Ureter (tissue), 1 donor: ENCODE results near the gene CELA2B. TPM values are rescaled to one million over a fixed set of nuclear protein-coding genes. Genes with fewer than 3 reads are reported as not detected.
"Not testable (repeated sequence)": the region's sequence is repeated elsewhere in the genome, so short reads cannot be mapped to it uniquely, and the experiment has no call there.

Experiments used
- DNase-seq: peaks from one replicate; pipeline ENCODE4 v3.0.0-alpha.2; 2020; ENCODE audit warnings: low spot score
- total RNA-seq: library from RNA; stranded (reverse); gene quantifications from one replicate; pipeline ENCODE4 v1.2.4, GENCODE V29; 2023
- donor health status: DM: yes; HTN: yes; CAD: no.

CELA2B gene
- total RNA-seq, 1 donor from 2014 or later: not detected

DNA sequence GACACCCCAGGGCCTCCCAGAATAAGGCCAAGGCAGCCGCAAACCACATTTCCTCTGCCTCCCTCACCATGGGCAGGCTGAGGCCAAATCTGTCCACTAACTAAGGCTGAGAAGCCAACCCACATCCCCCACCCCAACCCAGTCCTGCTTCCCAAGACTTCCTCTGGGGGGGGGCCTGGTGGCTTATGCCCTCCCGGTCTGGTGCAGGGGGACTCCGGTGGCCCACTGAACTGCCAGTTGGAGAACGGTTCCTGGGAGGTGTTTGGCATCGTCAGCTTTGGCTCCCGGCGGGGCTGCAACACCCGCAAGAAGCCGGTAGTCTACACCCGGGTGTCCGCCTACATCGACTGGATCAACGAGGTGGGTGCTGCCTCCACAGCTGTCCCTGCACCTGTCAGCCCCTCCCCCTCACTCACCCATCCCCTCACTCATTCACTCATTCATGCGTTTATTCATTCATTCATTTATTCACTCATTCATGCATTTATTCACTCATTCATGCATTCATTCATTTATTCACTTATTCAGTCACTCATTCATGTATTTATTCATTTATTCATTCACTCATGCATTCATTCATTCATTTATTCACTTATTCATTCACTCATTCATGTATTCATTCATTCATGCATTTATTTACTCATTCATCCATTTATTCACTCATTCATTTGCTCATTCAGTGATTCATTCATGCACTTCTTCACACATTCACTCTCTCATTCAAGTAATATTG, 30.3 kb upstream of the CELA2B start:
- DNase-seq: no peak

DNA sequence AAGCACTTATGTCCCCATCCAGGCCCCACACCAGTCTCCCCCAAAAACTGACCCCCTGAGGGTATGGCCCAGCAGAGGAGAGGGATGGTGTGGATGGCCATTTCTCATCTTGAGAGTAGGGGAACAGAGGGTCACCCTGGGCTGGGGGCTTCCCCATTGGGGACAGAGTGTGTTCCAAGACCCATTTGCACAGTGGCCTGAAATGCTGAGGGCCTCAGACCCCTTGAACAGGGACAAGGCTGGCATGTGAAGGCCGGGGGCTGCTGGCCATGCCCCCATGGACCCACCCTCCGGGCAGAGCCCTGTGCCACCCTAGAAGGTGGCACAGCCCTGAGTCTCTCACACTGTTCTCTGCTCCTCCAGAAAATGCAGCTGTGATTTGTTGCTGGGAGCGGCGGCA, 29.7 kb upstream of the CELA2B start:
- no peak for DNase-seq

DNA sequence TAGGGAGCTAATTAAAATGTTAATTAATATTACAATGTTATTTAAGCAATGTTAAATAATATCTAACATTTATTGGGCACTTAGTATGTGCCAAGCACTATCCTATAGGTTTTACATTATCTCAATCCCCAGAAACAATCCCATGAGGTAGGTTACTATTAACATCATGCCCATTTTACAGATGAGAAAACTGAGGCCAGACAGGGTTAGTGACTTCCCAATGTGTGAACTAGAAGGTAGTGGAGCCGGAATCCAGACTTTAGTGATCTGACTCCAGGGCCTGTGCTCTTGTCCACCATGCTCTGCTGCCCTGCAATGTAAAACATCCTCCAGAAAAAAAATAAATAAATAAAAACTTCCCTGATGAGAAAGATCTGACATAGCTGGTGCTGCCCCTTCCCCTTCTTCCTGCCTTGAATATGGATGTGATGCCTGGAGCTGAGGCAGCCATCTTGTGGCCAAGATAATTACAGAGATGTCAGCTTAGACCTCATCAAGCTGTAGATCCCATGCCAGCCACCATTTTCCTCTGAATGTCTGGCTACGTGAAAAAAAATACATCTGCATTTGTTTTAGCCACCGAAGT, 26.9 kb upstream of the CELA2B start:
- no peak for DNase-seq

DNA sequence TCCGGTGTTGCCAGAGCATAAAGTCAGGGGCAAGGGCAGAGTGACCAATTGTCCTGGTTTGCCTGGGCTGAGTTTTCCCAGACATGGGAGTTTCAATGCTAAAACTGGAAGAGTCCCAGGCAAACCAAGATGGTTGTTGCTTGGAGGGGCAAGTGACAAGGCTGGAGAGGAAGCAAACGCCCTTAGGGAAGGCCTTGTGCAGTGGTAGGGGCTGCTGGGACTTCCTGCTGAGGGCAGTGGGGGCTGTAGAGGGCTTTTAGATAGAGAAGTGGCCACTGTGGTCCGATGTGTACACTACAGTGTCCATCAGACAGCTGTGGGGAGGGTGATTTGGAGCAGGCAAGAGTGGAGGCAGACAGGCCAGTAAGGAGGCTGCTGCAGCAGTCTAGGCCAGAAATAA, 26.3 kb upstream of the CELA2B start:
- DNase-seq: no peak

DNA sequence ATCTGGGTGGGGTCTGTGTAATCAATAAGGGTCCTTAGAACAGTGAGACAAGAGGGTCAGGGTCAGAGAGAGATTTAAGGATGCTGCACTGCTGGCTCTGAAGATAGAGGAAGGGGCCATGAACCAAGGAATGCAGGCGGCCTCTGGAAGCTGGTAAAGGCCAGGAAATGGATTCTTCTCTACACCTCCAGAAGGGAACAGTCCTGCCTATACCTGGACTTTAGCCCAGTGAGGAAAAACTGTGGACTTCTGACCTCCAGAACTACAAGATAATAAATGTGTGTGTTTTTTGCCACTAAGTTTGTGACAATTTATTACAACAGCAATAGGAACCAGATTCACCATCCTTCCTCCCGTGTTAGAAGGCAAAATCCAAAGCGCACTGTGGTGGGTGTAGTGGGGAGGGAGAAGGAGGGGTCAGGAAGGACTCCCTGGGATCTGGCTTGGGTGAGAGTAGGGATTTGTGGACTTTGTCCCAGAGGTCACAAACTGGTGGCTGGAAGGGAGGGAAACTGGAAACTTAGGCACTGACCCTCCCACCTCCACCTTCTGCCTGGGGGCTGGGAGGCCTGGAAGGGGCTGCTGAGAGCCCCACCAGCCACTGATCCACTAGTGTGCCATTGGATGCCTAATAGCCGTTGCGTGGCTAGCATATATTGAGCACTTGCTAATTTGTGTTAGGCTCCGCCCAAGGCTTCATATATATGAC, 24.7 kb upstream of the CELA2B start:
- DNase-seq: no peak

DNA sequence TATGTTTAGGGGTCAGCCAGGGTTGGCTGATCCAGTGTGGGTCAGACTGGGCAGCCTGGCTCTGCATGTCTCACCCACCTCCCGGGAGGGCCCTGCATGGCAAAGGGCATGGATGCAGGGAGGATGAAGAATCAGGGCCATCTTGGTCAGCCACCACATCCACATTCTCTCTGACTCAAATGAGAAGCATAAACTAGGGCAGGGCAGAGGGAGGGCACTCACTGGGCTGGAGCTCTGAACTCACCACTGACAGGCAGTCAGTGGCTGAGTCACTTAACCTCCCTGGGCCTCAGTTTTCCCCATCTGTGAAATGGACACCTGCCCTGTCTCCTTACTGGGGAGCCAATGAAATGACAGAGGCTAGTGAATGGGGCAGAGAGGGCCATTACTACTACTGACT, 23.7 kb upstream of the CELA2B start:
- no peak for DNase-seq

DNA sequence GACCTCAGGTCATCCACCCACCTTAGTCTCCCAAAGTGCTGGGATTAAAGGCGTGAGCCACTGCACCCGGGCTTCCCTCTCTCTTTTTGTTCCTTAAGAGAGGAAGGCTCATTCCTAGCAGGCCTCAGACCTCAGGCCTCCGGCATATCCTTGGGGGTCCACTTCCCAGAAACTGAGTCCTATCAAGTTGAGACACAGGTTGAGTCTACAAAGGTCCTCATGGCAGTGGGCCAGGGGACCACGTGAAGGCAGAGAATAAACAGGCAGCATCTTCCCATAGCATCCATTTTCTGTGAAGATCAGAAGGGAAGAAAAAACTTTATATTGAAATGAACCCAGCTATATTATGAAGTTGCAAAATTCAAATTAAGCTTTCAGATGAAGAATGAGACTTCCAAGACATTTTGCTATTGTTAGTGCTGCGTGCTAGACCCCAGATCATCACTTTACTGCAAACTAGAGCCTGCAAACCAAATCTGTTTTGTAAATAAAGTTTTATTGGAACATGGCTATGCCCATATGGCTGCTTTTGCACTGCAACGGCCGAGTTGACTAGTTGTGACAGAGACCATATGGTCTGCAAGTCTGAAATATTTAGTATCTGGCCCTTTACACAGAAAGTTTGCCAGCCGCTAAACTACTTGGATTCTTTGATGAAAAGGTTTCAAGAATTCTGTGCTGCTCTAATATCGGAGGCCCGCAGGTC, 22.9 kb upstream of the CELA2B start:
- no peak for DNase-seq

DNA sequence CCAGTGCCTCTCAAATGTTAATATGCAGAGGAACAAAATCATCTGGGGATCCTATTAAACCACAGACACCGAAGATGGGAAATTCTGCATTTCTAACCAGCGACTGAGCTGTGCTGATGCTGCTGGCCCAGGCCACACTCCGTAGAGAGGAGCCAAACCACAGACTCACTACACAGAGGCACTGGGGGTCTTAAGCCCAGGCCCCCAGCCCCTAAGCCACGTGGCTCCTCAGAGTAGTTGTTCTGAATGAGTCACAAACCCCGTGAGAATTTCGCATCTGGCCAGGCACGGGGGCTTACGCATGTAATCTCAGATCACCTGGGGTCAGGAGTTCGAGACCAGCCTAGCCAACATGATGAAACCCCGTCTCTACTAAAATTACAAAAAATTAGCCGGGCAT, 22.2 kb upstream of the CELA2B start:
- no peak for DNase-seq

DNA sequence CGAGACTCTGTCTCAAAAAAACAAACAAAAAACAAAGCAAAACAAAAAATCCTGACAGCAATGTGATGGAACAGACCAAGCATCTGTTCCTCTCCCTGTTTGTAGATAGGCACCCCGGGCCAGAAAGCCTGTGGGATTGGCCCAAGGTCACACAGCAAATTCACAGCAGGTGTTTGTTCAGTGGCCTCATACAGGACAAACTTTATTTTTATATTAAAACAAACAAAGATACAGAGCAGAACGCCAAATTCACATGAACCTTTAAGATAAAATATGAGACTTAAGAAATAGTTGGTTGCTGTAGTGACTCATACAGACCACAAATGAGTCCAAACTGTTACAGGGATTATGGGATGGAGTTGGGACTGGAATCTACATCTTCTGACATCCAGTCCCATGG, 21.6 kb upstream of the CELA2B start:
- no peak for DNase-seq

DNA sequence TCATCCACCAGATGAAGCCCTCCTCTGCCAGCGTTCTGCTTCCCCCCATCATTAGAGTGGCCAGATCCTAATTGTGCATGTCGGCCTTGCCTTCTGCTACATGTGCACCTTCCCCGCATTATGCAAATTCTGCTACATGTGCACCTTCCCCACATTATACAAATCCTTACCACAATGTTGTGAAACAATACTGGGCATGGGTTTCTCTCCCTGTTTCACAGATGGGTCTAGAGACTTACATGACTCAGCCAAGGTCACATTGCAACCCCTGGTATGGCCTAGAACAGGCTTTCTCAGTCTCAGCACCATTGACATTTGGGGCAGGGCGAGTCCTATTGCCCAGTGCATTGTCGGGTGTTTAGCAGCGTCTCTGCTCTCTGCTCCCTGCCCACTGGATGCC, 20.4 kb upstream of the CELA2B start:
- DNase-seq: no peak

DNA sequence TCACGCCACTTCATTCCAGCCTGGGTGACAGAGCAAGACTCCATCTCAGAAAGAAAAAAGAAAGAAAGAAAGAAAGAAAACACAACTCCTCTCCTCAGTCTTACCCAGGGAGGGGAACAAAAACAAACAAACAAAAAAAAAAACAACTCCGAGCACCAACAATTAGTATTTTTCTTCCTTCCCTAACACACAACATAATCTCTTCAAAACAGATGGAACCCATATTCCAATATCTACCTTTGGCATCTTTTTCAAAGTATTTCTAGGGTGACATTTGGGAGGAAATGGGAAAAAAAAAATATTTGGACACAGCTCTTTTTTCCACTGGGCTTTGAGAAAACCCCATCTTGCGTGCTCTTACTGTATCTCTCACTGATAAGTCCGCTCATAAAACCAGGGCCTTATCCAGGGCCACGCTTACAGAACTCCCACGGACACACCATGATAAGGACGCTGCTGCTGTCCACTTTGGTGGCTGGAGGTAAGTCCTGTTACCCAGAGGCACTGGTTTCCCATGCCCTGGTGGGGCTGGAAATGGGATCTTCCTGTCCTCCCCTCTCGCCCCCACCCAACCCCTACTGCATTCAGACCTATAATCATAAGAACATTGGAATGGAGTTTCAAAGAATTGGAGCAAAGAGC, 19.5 kb upstream of the CELA2B start, which contains the start of gene CELA2A:
Gene CELA2A, plus strand, starts transcription at position 420 of the 642 bp plus-strand sequence. Its CDS starts 22 bp downstream, at position 442.
- DNase-seq: no peak

DNA sequence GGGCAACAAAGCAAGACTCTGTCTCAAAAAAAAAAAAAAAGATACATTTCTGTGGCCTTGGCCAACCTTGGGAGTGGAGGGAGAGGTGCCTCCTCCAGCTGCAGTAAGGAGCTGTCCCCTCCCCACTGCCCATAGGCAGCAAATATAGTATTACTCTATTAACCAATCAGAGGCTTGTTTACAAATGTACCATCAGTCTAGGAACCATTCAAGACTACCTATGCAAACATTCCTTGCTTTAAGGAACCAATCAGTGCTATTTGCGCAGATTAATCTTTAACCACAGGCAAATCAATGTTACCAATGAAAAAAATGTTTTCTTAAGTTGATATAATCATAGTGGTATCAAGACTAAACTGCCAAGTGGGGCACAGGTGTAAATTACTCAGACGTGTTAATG, 18.3 kb upstream of the CELA2B start:
- DNase-seq: no peak

DNA sequence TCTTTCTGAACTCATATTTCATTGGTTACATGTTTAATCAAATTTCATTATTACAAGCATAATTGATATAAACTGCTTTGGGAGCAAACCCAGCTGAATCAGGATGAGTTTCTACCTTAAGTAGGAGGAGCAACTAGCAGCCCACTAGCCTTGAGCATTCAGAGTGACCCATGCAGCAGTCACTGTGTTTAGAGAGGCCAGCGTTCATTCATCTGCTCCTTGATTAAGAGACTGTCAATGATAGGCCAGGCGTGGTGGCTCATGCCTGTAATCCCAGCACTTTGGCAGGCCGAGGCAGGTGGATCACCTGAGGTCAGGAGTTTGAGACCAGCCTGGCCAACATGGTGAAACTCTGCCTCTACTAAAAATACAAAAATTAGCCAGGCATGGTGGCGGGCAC, 17.5 kb upstream of the CELA2B start:
- not testable (repeated sequence) for DNase-seq

DNA sequence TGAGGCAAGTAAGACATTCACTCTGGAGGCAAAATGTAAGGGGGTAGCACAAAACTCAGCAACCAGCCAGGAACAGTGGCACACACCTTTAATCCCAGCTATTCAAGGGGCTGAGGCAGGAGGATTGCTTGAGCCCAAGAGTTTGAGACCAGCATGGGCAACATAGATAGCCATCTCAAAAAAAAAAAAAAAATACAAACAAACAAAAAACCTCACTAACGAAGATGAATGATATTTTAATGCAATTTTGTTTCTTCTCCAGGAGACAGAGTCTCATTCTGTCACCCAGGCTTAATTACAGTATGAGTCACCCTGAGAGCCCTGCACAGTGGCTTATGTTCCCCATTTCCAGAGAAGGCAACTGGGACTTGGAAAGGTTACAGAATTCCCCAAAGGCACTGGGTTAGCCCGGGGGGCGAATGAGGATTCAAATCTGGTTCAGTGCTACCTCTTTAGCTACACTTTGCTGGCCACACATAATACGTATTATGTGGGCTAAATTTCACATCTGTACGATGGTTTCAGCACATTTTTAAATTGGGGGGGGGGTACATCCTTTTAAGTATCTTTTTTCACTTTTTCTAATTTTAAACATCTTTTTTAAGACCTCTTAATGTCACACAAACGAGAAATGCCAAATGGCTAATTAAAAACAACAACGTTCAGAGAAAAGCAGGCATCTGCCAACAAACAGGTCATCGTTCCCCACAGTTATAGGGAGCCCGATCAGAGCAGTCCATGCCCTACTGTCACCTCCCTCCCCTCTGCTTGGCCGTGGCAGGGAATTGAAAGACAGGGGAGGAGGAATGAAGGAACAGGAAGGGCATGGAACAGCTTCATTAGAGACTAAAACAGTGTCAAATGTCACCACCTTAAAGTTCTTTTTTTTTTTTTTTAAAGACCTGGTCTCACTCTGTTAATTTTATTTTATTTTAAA, 15.9 kb upstream of the CELA2B start:
- no peak for DNase-seq

DNA sequence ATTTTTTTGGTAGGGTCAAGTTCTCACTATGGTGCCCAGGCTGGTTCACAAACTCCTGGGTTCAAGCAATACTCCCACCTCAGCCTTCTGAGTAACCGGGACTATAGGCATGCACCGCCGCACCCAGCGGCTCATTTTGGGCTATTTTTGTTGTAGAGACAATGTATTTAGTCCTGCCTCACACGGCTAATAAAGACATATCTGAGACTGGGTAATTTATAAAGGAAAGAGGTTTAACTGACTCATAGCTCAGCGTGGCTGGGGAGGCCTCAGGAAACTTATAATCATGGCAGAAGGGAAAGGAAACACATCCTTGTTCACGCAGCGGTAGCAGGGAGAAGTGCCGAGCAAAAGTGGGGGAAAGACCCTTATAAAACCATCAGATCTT, 15.2 kb upstream of the CELA2B start:
- DNase-seq: no peak

DNA sequence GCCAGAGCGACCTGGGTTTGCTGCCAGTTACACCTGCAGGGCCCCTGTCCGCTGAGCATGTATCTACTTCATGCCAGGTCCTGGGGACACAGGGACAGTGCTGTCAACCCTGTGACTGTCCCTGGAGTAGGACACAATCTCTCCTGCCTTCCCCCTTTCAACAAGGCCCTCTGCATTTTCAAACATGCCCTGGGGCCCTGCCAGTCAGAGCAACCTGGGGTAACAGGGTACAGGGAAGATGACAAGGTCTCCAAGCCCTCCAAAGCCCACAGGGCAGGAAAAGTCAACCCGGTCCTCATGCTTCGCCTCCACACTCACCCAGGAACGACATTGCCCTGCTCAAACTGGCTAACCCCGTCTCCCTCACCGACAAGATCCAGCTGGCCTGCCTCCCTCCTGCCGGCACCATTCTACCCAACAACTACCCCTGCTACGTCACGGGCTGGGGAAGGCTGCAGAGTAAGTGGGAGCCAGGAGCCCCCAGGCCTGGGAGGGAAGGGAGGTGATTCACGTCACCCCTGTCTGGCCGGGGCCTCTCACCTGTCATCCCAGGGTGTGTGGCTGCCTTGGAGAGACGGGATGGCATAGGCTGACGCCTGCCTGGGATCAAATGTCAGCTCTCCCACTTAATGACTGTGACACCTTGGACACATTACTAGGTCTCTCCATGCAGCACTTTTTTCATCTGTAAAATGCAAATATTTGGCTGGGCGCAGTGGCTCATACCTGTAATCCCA, 12.7 kb upstream of the CELA2B start:
- DNase-seq: not testable (repeated sequence)

DNA sequence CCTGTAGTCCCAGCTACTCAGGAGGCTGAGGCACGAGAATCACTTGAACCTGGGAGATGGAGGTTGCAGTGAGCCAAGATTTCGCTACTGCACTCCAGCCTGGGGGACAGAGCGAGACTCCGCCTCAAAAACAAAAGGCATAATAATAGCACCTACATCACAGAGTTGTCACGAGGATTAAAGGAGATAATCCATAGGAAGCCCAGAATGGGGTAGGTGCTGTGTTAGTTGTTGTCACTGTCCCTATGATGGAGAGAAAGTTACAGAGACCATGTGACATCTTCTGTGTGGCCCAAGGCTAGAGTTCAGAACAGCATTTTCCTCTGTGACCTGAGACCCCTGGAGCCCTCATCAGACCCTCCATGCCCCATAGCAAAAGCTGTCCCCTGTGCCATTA, 12.0 kb upstream of the CELA2B start:
- not testable (repeated sequence) for DNase-seq

DNA sequence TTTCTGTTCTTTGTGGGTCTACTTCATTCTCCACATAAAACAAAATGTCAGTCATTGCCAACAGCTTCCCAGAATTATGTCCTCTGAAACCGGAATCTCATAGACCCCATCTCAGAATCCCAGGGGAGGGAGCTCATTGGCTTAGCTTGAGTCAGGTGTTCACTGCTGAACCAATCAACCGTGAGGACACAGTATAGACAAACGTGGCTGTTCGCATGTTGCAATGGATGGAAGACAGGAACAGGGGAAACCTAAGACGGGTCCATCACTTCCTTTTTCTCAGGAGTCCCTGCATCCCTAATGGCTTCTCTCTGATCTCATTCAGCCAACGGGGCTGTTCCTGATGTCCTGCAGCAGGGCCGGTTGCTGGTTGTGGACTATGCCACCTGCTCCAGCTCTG, 10.2 kb upstream of the CELA2B start:
- DNase-seq: no peak

DNA sequence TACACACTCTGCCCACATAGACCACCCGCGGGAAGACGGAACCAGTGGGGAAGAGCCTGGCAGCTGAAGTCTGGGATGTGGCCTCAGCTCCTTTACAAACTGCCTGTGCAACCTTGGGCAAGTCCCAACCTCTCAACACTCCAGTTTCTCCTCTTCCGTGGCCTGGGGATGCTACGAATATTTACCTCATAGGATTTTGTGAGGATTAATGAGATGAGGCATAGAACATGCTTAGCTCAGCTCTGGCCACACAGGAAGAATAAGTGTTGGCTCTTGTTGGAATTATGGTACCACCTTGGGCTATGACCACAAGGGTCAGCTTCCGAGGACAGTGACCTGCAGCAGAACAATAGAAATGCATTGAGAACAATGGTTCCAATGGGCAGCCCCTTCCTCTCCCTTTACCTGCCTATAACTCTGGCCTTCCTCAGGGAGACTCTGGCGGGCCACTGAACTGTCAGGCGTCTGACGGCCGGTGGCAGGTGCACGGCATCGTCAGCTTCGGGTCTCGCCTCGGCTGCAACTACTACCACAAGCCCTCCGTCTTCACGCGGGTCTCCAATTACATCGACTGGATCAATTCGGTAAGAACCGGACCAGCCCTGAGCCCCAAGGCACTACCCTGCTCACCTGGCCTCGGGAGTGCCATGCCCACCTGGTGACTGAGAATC, 8.8 kb upstream of the CELA2B start:
- DNase-seq: not testable (repeated sequence)

DNA sequence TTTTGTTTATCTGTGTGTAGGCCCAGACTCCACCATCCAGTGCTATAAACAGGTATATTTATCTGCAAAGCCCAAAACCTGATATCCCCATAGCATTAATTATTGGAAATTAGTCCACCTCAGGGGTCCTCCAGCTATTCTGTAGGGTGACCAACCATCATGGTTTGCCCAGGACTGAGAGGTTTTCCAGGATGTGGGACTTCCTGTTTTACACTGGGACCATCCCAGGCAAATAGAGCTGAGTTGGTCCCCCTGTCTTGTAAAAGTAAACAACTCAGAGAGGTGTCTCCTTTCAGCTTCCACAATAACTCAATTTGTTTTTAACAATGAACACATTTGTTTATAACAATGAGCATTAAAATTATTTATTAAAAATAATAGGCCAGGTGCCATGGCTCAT, 7.8 kb upstream of the CELA2B start:
- no peak for DNase-seq
